ENCODE measurements around the gene RTF2.
A peak's percentile ranks its signal among the peaks of the same experiment; 100 is the strongest.

RTF2 gene

GRCh38 chr20:56468316-56469076 is at the start of gene RTF2:
Gene RTF2, plus strand, starts transcription at chr20:56468627. Its CDS starts 71 bp downstream, at chr20:56468698.
- H3K4me3 ChIP-seq (ENCODE audit: low read length): peak within 1 kb of the TSS; percentile 99
- TF ChIP-seq ZNF274 (IDR thresholded peaks at IDR 0.05; ENCODE audit: low read depth, low read length): no peak

GRCh38 chr20:56420028-56420427 is 48.4 kb upstream of the RTF2 start:
- H3K4me3 ChIP-seq (ENCODE audit: low read length): no peak overlapping the region
- TF ChIP-seq ZNF274 (IDR thresholded peaks at IDR 0.05; ENCODE audit: low read depth, low read length): no peak

- TF ChIP-seq ZNF274 (IDR thresholded peaks at IDR 0.05; ENCODE audit: low read depth, low read length): no peak
- H3K4me3 ChIP-seq (ENCODE audit: low read length): no peak overlapping the region
Measured at GRCh38 chr20:56420940-56421688, 47.3 kb upstream of the RTF2 start.

- H3K4me3 ChIP-seq (ENCODE audit: low read length): no peak overlapping the region
Measured at GRCh38 chr20:56422076-56422823, 46.2 kb upstream of the RTF2 start.

GRCh38 chr20:56422824-56423189 is 45.6 kb upstream of the RTF2 start:
- H3K4me3 ChIP-seq (ENCODE audit: low read length): no peak overlapping the region
- TF ChIP-seq ZNF274 (IDR thresholded peaks at IDR 0.05; ENCODE audit: low read depth, low read length): no peak

More at GRCh38 chr20:56422076-56422823, 46.2 kb upstream of the RTF2 start:
- no peak for TF ChIP-seq ZNF274 (IDR thresholded peaks at IDR 0.05; ENCODE audit: low read depth, low read length)

GRCh38 chr20:56423211-56423610 is 45.2 kb upstream of the RTF2 start:
- no peak overlapping the region for H3K4me3 ChIP-seq (ENCODE audit: low read length)

GRCh38 chr20:56423886-56424285 is 44.5 kb upstream of the RTF2 start:
- TF ChIP-seq ZNF274 (IDR thresholded peaks at IDR 0.05; ENCODE audit: low read depth, low read length): no peak
- no peak overlapping the region for H3K4me3 ChIP-seq (ENCODE audit: low read length)

More at GRCh38 chr20:56423211-56423610, 45.2 kb upstream of the RTF2 start:
- no peak for TF ChIP-seq ZNF274 (IDR thresholded peaks at IDR 0.05; ENCODE audit: low read depth, low read length)

- TF ChIP-seq ZNF274 (IDR thresholded peaks at IDR 0.05; ENCODE audit: low read depth, low read length): no peak
- H3K4me3 ChIP-seq (ENCODE audit: low read length): no peak overlapping the region
Measured at GRCh38 chr20:56424931-56425330, 43.5 kb upstream of the RTF2 start.

GRCh38 chr20:56426026-56426425 is 42.4 kb upstream of the RTF2 start:
- no peak for TF ChIP-seq ZNF274 (IDR thresholded peaks at IDR 0.05; ENCODE audit: low read depth, low read length)

GRCh38 chr20:56426926-56427325 is 41.5 kb upstream of the RTF2 start:
- no peak for TF ChIP-seq ZNF274 (IDR thresholded peaks at IDR 0.05; ENCODE audit: low read depth, low read length)
- no peak overlapping the region for H3K4me3 ChIP-seq (ENCODE audit: low read length)

More at GRCh38 chr20:56426026-56426425, 42.4 kb upstream of the RTF2 start:
- no peak overlapping the region for H3K4me3 ChIP-seq (ENCODE audit: low read length)

GRCh38 chr20:56427797-56428196 is 40.6 kb upstream of the RTF2 start:
- H3K4me3 ChIP-seq (ENCODE audit: low read length): no peak overlapping the region
- TF ChIP-seq ZNF274 (IDR thresholded peaks at IDR 0.05; ENCODE audit: low read depth, low read length): no peak

GRCh38 chr20:56428410-56428809 is 40.0 kb upstream of the RTF2 start:
- no peak overlapping the region for H3K4me3 ChIP-seq (ENCODE audit: low read length)
- no peak for TF ChIP-seq ZNF274 (IDR thresholded peaks at IDR 0.05; ENCODE audit: low read depth, low read length)

GRCh38 chr20:56428881-56429280 is 39.5 kb upstream of the RTF2 start:
- TF ChIP-seq ZNF274 (IDR thresholded peaks at IDR 0.05; ENCODE audit: low read depth, low read length): no peak
- H3K4me3 ChIP-seq (ENCODE audit: low read length): no peak overlapping the region

GRCh38 chr20:56429502-56429901 is 38.9 kb upstream of the RTF2 start:
- H3K4me3 ChIP-seq (ENCODE audit: low read length): no peak overlapping the region
- TF ChIP-seq ZNF274 (IDR thresholded peaks at IDR 0.05; ENCODE audit: low read depth, low read length): no peak
